GM23248 (cell line): ENCODE data around the gene CSNK1G2. TPM values are rescaled to one million over a fixed set of nuclear protein-coding genes. Genes with fewer than 3 reads are reported as not detected.

Experiments
- DNase-seq: peaks from one replicate; pipeline ENCODE4 v3.0.0-alpha.2; 2015
- H2AFZ ChIP-seq: fragments of 200-600 bp; sonication (generic); 2 replicates; pipeline ENCODE4 v1.6.1; 2016; ENCODE audit warnings: antibody characterized with exemption
- H3F3A ChIP-seq: fragments of 200-600 bp; sonication (generic); 2 replicates; pipeline ENCODE4 v1.6.1; 2016; ENCODE audit warnings: mild to moderate bottlenecking, antibody characterized with exemption, mixed run types; ENCODE audit not compliant: insufficient read depth
- H3K27ac ChIP-seq: fragments of 200-600 bp; sonication (generic); 2 replicates; pipeline ENCODE4 v1.5.1; 2016; ENCODE audit warnings: mild to moderate bottlenecking
- H3K27me3 ChIP-seq: fragments of 200-600 bp; sonication (generic); replicated peaks from 2 replicates; pipeline ENCODE4 v1.6.1; 2016; ENCODE audit warnings: mild to moderate bottlenecking; ENCODE audit not compliant: insufficient read depth
- H3K36me3 ChIP-seq: fragments of 200-600 bp; sonication (generic); 2 replicates; pipeline ENCODE4 v1.6.1; 2016; ENCODE audit warnings: low read depth, mild to moderate bottlenecking
- H3K4me1 ChIP-seq: fragments of 200-600 bp; sonication (generic); 2 replicates; pipeline ENCODE4 v1.6.1; 2016; ENCODE audit warnings: mild to moderate bottlenecking; ENCODE audit not compliant: insufficient read depth
- H3K4me2 ChIP-seq: fragments of 200-600 bp; sonication (generic); one replicate; pipeline ENCODE4 v1.6.1; 2016; ENCODE audit warnings: mild to moderate bottlenecking; ENCODE audit not compliant: unreplicated experiment
- H3K4me3 ChIP-seq: fragments of 200-600 bp; sonication (generic); 2 replicates; pipeline ENCODE4 v1.5.1; 2016; ENCODE audit warnings: mild to moderate bottlenecking
- H3K79me2 ChIP-seq: fragments of 200-600 bp; sonication (generic); 2 replicates; pipeline ENCODE4 v1.6.1; 2016; ENCODE audit warnings: mild to moderate bottlenecking; ENCODE audit not compliant: insufficient read depth
- H3K9ac ChIP-seq: fragments of 200-600 bp; sonication (generic); 2 replicates; pipeline ENCODE4 v1.6.1; 2016; ENCODE audit warnings: mild to moderate bottlenecking
- H3K9me2 ChIP-seq: fragments of 200-600 bp; sonication (generic); 2 replicates; pipeline ENCODE4 v1.6.1; 2016; ENCODE audit warnings: mixed run types, mild to moderate bottlenecking, moderate library complexity; ENCODE audit not compliant: insufficient read depth
- H3K9me3 ChIP-seq: fragments of 200-600 bp; sonication (generic); one replicate; pipeline ENCODE4 v1.6.1; 2017; ENCODE audit warnings: low read depth
- H4K20me1 ChIP-seq: fragments of 200-600 bp; sonication (generic); 2 replicates; pipeline ENCODE4 v1.6.0; 2016; ENCODE audit not compliant: insufficient read depth
- EZH2 ChIP-seq: fragments of 200-600 bp; sonication (generic); IDR thresholded peaks from 2 replicates; pipeline ENCODE4 v1.6.1; 2018; ENCODE audit warnings: antibody characterized with exemption, mild to moderate bottlenecking; ENCODE audit not compliant: insufficient read depth, poor library complexity, severe bottlenecking
- EZH2phosphoT487 ChIP-seq: fragments of 200-600 bp; sonication (generic); IDR thresholded peaks from 2 replicates; pipeline ENCODE4 v1.6.1; 2018; ENCODE audit warnings: antibody characterized with exemption, moderate library complexity, mild to moderate bottlenecking, low read depth; ENCODE audit not compliant: insufficient read depth
- WGBS, 2 experiments: methylation state at CpG; one replicate each; pipeline ENCODE4 v1.1.6; 2015 to 2017; ENCODE audit warnings: low lambda C conversion rate in 2 of 2, low coverage in 1 of 2; ENCODE audit errors: missing lambda C conversion rate in 2 of 2; 5-methylcytosine and 5-hydroxymethylcytosine counted together
- in situ Hi-C: fragments of 300-500 bp; cut with MboI; formaldehyde crosslinking; loops from 2 replicates; pipeline ENCODE4 v1.15.0; 2020
- polyA plus RNA-seq: library from polyadenylated mRNA; unstranded; fragments of >200 nt; fragmentation: Nextera tagmentation; extraction: Ambion mirVana; gene quantifications from 2 replicates; pipeline ENCODE4 v1.2.1, GENCODE V29; 2016
- total RNA-seq: library from RNA; depleted of rRNA; stranded (reverse); fragments of >200 nt; shearing (Covaris generic); gene quantifications from 2 replicates; pipeline ENCODE4 v1.2.3, GENCODE V29; 2014

The CSNK1G2 gene
- total and polyA plus RNA-seq, 2 experiments from 2014 or later, result 9.5 to 76.6 TPM

DNA sequence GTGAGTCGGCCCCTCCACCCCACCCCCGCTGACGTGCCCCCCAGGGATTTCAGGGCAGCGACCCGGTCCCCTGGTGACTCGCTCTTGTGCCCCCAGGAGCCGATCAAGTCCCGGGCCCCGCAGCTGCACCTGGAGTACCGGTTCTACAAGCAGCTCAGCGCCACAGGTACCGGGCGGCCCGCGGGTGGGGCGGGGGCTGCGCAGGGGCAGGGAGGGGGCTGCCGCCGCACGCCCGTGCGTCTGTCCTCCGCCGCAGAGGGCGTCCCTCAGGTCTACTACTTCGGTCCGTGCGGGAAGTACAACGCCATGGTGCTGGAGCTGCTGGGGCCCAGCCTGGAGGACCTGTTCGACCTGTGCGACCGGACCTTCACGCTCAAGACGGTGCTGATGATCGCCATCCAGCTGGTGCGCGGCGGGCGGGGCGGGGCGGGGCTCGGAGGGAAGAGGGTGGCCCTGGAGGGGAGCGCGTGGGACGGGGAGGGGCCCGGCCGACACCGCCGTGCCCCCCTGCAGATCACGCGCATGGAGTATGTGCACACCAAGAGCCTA lies 37.4 kb downstream of the CSNK1G2 start:
- Histone ChIP-seq H3F3A (no peaks in the 10 kb centered on the region), H3K9ac (no peak overlapping the region), H4K20me1 (peaks cover 1% of the 10 kb centered on the region; the same call in 1 of the 2 replicates), H3K36me3 (peaks cover 7% of the 10 kb centered on the region; the same call in 1 of the 2 replicates), H3K4me1 (no peaks in the 10 kb centered on the region), H3K79me2 (peaks cover 46% of the 10 kb centered on the region), H3K9me3 (no peaks in the 10 kb centered on the region), H3K27me3 (no peaks in the 10 kb centered on the region), H3K9me2 (no peaks in the 10 kb centered on the region), H3K4me2 (no peak overlapping the region), H2AFZ (no peak overlapping the region), H3K27ac (no peak overlapping the region), H3K4me3 (no peak overlapping the region)
- TF ChIP-seq EZH2phosphoT487 (no peak), EZH2 (no peak)
- WGBS, 2 experiments, result 95 to 97% methylated on average over 14 to 51 of the region's 51 CpGs
- in situ Hi-C loops, result no loop called here
- no peak for DNase-seq

- no peak for DNase-seq
- Histone ChIP-seq H3K4me3 (no peak overlapping the region), H2AFZ (no peak overlapping the region), H3K9ac (no peak overlapping the region), H3K27ac (no peak overlapping the region), H3K36me3 (peaks cover 7% of the 10 kb centered on the region; the same call in 1 of the 2 replicates), H3K4me1 (no peaks in the 10 kb centered on the region), H4K20me1 (no peaks in the 10 kb centered on the region), H3K27me3 (no peaks in the 10 kb centered on the region), H3K9me3 (no peaks in the 10 kb centered on the region), H3K4me2 (no peak overlapping the region), H3K79me2 (peaks cover 40% of the 10 kb centered on the region), H3F3A (no peaks in the 10 kb centered on the region), H3K9me2 (no peaks in the 10 kb centered on the region)
- no peak for TF ChIP-seq EZH2phosphoT487
- in situ Hi-C loops, result no loop called here
- 93 to 98% methylated on average over 27 to 42 of the region's 43 CpGs for WGBS, 2 experiments
Observed at GRCh38 chr19:1979017-1979416, 38.0 kb downstream of the CSNK1G2 start.

DNA sequence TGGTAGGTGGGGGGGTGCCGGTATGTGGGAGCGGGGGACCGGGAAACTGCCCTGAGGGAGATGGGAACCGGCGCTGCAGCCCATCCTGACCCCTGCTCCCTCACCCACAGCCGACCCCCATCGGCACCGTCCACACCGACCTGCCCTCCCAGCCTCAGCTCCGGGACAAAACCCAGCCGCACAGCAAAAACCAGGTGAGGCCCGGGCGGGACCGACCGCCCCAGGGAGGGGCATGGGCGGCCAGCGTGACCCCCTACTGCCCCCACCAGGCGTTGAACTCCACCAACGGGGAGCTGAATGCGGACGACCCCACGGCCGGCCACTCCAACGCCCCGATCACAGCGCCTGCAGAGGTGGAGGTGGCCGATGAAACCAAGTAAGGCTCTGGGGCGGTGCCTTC lies 38.7 kb downstream of the CSNK1G2 start:
- Histone ChIP-seq H3K9me3 (no peaks in the 10 kb centered on the region), H3K4me2 (no peak overlapping the region), H3K4me3 (no peak overlapping the region), H3K4me1 (no peaks in the 10 kb centered on the region), H3K27me3 (no peaks in the 10 kb centered on the region), H3K27ac (no peak overlapping the region), H3K9me2 (no peaks in the 10 kb centered on the region), H3K36me3 (peaks cover 7% of the 10 kb centered on the region; the same call in 1 of the 2 replicates), H3K79me2 (peaks cover 34% of the 10 kb centered on the region), H3F3A (no peaks in the 10 kb centered on the region), H3K9ac (no peak overlapping the region), H4K20me1 (no peaks in the 10 kb centered on the region), H2AFZ (no peak overlapping the region)
- TF ChIP-seq EZH2, result no peak
- no peak for TF ChIP-seq EZH2phosphoT487
- in situ Hi-C loops, result no loop called here
- WGBS, 2 experiments, result 91 to 93% methylated on average over 11 to 28 of the region's 28 CpGs
- no peak for DNase-seq

DNA sequence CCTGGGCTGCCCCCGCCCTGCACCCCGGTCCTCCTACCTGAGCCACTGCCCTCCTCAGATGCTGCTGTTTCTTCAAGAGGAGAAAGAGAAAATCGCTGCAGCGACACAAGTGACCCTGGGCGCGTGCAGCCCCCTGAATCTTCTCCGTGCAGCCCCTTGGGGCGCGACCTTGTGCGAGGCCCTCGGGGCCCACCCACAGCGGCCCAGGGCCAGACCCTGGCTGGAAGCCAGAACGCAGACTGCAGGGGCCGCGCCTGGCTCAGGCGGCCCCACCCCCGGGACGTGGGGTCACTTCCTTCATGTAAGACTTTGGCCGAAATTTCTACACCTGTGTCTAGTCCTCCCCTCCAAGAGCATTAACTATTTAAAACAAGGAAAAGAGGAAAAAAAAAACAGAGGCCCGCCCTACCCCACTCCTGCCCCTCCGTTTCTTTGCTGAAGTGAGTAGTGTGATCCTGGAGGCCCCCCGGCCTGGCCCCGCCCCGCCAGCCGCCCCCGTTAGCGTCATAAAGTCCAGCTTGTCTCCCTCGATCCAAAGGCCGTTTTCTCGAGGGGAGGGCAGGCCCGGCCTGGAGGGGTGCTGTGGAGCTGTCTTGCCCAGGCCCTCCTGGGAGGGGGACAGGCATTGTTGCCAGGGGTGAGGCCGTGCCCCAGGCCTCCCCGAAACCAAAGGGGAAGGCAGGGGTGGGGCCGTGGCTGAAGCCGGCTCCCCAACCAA lies 39.3 kb downstream of the CSNK1G2 start:
- Histone ChIP-seq H3K4me2 (no peak overlapping the region), H3K4me3 (no peak overlapping the region), H3K9me2 (no peaks in the 10 kb centered on the region), H2AFZ (no peak overlapping the region), H3K9ac (no peak overlapping the region), H3K79me2 (peaks cover 28% of the 10 kb centered on the region), H3K27ac (no peak overlapping the region), H3F3A (no peaks in the 10 kb centered on the region), H3K4me1 (no peaks in the 10 kb centered on the region), H3K27me3 (no peaks in the 10 kb centered on the region), H3K36me3 (peaks cover 7% of the 10 kb centered on the region; the same call in 1 of the 2 replicates), H3K9me3 (no peaks in the 10 kb centered on the region), H4K20me1 (no peaks in the 10 kb centered on the region)
- in situ Hi-C loops, result no loop called here
- WGBS, 2 experiments, result 92 to 95% methylated on average over 17 to 34 of the region's 35 CpGs
- TF ChIP-seq EZH2phosphoT487 (no peak), EZH2 (no peak)
- no peak for DNase-seq
